HG02588 (cell line): ENCODE data around the gene GAPVD1.
"Not testable (repeated sequence)": the region's sequence is repeated elsewhere in the genome, so short reads cannot be mapped to it uniquely, and the experiment has no call there.

ENCODE experiments used
- ATAC-seq: cut with Tn5 transposase; IDR thresholded peaks from one replicate; pipeline ENCODE4 v1.9.1; 2021; ENCODE audit warnings: mild to moderate bottlenecking, moderate library complexity; ENCODE audit not compliant: unreplicated experiment

GAPVD1 gene

DNA sequence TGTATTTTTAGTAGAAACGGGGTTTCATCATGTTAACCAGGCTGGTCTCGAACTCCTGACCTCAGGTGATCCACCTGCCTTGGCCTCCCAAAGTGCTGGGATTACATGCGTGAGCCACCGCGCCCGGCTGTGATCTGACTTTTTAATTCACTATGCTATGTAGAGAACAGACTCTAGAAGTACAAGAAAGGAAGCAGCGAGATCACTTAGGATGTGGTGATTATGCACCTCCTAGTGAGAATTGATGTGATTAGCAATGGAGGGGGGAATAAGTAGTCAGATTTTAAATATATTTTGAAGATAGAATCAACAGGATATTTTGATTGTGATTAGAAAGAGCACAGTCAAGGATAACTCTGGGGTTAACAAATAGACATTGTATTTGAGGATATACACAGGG is 36.3 kb downstream of the GAPVD1 start:
- ATAC-seq = no peak

DNA sequence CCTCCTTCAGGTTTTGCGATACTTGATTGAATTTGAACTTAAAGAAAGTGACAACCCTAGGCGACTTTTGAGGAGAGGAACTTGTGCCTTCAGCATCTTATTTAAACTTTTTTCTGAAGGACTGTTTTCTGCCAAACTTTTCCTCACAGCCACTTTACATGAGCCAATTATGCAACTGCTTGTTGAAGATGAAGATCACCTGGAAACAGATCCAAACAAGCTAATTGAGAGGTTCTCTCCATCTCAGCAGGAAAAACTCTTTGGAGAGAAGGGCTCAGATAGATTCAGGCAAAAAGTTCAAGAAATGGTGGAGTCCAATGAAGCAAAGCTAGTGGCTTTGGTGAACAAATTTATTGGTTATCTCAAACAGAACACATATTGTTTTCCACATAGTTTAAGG is 40.6 kb downstream of the GAPVD1 start:
- no peak for ATAC-seq

DNA sequence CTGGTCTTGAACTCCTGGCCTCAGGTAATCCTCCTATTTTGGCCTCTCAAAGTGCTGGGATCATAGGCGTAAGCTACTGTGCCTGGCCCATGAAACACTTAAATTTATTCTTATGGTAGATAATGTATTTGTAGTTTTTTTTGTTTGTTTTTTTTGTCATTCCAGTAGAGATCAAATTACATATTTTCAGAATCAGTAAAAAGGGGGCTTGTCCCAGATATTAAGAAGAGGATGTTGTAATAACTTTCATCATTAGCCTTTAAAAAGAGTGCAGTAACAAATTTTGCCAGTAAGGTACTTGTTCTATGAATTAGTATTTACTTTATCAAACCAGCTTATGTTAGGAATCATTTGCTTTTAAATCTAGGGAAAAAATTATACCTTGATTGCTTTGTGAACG is 42.6 kb downstream of the GAPVD1 start:
- no peak for ATAC-seq

DNA sequence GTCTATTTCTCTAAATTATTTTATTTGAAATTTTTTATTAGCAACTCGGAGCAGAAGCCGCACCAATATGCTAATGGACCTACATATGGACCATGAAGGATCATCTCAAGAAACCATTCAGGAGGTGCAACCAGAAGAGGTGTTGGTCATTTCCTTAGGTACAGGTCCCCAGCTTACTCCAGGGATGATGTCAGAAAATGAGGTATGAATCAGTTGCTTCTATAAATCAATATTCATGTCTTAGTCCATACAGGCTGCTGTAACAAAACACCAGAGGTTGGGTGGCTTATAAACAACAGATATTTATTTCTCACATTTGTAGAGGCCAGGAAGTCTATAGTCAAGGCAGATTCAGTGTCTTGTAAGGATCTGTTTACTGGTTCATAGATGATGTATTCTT is 50.8 kb downstream of the GAPVD1 start:
- no peak for ATAC-seq

DNA sequence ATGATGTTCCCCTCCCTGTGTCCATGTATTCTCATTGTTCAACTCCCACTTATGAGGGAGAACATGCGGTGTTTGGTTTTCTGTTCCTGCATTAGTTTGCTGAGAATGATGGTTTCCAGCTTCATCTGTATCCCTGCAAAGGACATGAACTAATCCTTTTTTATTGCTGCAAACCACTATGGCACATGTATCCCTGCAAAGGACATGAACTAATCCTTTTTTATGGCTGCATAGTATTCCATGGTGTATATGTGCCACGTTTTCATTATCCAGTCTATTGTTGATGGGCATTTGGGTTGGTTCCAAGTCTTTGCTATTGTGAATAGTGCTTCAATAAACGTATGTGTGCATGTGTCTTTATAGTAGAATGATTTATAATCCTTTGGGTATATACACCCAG is 54.7 kb downstream of the GAPVD1 start:
- not testable (repeated sequence) for ATAC-seq

DNA sequence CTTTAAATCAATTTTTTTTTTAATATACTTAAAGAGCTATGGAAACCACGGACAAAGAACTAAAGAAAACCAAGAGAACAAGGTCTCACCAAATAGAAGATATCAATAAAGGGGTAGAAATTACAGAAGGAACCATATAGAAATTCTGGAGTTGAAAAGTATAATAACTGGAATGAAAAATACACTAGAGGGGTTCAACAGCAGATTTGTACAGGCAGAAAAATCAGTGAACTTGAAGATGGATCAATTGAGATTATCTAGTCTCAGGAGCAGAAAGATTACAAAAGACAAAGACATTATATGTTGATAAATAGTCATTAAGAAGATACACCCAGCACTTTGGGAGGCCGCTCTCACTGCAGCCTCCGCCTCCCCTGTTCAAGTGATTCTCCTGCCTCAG is 56.1 kb downstream of the GAPVD1 start:
- ATAC-seq = no peak

DNA sequence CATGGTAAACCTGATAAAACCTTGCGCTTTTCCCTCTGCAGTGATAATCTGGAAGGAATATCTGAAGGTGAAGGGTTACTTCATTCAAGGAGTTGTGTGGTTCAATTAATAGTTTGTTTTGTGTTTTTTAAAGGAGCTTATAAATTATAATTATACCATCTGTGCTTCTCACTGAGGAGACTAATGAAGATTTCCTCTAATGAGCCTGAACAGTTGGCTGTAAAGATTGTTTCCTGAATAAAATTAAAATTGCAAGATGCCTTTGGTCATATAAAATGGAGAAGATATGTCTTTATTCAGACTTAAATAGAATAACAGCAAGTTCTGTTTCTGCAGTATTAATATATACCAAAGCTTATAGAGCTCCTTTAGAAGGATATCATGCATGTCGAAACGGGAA is 59.9 kb downstream of the GAPVD1 start:
- ATAC-seq = no peak

DNA sequence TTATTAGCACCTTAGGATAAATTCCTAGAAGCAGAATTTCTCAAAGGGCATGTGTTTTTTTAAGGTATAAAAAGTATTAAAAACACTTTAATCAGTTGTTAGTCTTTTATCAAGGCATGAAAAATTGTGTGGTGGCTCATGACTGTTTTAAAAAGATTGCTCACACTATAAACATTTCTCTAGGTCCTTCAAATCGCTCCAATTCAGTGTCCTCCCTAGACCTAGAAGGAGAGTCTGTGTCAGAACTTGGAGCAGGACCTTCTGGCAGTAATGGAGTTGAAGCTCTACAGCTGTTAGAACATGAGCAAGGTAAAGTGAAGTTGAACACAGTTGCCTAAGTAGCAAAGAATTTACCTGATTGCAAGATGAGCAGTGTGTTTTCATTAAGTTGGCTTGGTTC is 62.0 kb downstream of the GAPVD1 start:
- no peak for ATAC-seq

DNA sequence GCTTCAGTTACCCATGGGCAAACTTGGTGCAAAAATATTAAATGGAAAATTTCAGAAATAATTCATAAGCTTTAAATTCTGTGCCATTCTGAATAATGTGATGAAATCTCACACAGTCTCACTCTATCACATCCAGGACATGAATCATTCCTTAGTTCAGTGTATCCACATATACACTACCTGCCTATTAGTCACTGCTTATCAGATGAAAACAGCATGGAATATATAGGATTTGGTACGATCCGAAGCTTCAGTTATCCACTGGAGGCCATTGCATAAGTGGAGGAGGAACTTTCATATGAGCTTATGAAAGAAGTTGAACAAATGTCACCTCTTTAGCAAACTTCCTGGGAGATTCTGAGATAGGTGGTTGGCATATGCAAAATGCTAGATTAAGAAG is 64.2 kb downstream of the GAPVD1 start:
- ATAC-seq = no peak

DNA sequence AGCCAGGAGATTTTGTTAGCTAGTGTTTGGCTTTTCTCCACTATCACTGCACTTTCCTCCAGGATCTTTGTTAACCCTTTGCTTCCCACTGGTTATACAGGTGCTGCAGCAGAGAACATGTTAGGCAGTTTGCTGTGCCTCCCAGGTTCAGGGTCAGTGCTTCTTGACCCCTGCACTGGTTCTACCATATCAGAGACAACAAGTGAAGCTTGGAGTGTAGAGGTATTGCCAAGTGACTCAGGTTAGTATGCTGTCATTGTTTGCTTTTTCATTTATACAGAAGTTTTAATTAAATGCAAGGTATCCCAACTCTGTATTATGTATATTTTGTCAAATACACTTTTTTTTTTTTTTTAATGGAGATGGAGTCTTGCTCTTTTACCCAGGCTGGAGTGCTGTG is 68.4 kb downstream of the GAPVD1 start:
- ATAC-seq = no peak

DNA sequence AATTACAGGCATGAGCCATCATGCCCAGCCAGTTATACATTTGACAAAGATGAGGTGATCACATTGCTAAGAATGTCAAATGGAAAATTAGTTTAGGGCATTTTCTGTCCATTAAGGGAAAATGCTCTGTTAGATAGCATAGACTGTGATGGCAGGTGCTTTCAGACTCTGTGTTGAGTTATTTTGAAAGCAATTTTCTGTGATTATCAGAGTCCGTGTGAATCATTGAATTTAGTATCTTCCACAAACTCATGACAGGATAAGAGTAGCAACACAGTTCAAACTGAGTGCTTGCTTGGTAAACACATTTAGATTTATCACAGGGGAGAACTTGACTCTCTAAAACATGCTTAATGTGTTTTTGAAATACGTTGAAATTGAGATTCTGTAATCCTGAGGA is 69.0 kb downstream of the GAPVD1 start:
- no peak for ATAC-seq

DNA sequence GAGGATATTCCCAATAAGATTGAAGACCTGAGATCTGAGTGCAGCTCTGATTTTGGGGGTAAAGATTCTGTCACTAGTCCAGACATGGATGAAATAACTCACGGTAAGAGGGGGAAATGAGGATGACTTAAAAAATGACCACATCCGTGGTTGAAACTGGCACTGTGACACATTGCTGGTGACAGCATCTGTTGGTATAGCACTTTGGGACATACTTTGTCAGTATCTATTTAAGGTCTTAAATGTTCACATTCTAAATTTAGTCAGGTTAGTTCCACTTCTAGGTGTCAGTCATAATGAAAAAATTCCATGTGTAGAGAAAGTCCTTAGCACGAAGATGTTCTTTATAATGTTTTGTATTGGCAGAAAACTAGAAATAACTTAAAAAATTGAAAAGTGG is 70.9 kb downstream of the GAPVD1 start:
- no peak for ATAC-seq

DNA sequence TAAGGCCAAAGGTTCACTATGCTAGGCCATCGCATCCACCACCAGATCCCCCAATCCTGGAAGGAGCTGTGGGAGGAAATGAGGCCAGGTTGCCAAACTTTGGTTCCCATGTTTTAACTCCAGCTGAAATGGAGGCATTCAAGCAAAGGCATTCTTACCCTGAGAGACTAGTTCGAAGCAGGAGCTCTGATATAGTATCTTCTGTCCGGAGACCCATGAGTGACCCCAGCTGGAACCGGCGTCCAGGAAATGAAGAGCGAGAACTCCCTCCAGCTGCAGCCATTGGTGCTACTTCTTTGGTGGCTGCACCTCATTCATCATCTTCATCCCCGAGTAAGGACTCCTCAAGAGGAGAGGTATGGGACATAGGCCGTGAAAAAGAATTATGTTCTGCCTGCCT is 75.6 kb downstream of the GAPVD1 start:
- ATAC-seq = no peak

DNA sequence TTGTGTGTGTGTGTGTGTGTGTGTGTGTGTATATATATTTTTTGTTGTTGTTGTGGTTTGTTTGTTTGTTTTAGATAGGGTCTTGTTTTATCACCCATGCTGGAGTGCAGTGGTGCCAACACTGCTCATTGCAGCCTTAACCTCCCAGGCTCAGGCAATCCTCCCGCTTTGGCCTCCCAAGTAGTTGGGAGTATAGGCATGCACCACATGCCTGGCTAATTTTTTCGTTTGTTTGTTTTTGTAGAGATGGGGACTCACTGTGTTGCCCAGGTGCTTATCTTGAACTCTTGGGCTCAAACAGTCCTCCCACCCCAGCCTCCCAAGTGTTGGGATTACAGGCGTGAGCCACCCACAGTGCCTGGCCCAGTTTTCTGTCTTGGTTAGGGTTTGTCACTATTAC is 77.3 kb downstream of the GAPVD1 start:
- no peak for ATAC-seq

DNA sequence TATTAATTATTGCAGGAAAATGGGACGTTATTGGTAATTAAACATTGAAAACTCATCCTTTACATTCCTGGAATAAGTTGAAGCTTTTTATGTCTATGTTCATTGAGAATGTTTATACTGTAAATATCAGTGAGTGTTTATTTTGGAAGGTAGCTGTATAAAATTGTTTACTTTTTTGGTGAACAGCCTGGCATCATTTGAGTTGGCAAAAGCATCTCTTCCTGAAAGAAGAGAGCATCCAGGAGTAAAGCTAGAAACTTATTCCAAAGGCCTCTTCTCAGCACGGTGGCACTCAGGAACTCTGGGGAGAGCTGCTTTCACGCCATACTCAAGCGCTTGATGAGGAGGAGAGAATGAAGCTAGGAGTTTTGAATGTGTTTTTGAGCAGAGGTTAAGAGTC is 79.9 kb downstream of the GAPVD1 start:
- ATAC-seq = no peak

DNA sequence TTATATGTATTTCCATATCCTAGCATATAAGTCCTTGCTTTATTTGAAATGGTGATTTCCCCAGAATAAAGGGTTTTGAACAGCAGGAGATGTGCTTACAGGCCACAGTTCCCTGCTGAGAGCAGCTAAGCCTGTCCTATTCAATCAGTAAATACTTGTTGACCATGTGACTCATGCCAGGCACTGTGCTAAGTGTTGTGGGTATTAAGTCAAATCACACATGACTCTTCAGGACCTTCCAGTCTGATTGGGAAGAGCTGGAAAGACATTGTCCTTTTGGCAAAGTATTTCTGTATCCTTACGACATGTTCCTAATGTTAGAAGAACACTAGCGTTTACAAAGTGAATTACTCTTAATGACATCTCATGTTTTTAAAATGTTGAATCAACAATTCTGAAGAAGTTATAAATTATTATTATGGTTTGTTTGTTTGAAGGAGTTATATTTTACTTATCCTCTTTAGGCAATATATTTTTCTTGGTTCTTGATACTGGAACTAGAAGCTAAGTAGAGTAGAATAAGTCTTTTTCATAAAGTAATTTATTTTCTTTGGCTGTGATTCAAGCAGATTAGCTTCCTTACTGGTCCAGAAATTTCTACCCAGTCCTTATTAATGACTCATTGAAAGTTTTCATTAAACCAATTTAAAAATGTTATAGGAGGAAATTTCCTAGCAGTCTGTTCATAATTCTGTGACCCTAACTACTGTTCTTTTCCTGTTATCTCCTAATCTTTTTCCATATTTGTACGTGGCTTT is 82.1 kb downstream of the GAPVD1 start:
- ATAC-seq = no peak

DNA sequence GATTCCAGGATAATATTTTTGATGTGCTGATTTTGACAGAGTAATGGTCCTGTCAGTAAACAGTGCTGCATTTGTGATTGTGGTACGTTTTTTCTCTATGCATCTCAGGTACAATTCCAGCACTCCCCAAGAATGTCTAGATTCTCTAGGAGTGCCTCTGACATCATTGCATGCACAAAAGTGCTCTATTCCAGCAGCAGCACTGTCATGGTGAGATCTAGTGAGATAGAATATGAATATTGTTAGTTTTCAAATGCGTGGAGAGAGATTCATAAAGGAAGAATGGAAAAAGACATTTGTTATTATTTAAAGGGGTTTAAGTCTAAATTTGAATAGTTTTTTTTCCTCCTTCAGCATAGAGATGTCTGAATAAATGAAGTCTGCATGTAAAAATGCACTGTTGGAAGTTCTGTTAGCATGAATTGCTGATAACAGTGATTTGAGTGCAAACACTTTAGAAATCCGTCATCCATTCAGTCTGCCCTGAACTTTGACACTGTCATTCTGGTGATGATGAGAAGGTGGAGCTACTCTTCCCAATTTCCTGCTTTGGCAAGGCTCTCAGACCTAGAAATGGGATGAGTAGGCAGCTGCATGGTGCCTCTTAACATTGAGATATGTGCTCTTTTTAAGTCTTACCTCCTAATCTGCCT is 84.6 kb downstream of the GAPVD1 start:
- ATAC-seq = no peak

DNA sequence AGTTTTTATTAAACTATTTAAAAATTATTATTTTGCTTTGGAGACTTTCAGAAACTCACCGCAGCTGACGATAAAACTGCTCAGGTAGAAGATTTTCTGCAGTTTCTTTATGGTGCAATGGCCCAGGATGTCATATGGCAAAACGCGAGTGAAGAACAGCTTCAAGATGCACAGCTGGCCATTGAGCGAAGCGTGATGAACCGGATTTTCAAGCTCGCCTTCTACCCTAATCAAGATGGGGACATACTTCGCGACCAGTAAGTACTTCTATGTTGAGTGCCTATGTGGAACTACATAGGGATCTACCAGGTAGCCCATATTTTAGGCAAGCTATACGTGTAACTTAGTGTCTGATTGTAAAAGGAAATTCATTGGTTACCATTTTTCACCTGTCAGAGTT is 94.0 kb downstream of the GAPVD1 start:
- no peak for ATAC-seq

DNA sequence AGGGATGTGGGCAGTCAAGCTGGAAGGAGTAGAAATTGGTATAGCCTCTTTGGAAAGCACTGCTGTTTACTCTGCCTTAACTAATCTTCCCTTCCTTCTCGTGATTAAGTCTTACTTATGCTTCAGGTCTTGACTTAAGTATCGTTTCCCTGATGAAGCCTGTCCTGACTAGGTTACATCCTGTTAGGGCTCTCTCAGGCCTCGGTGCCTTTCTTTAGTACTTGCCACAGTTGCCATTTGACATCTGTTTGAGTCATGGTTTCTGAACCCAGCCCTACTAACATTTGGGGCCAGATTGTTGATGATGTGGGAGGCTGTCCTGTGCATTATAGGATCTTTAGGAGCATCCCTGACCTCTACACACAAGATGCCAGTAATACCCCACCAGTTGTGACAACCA is 94.4 kb downstream of the GAPVD1 start:
- no peak for ATAC-seq

DNA sequence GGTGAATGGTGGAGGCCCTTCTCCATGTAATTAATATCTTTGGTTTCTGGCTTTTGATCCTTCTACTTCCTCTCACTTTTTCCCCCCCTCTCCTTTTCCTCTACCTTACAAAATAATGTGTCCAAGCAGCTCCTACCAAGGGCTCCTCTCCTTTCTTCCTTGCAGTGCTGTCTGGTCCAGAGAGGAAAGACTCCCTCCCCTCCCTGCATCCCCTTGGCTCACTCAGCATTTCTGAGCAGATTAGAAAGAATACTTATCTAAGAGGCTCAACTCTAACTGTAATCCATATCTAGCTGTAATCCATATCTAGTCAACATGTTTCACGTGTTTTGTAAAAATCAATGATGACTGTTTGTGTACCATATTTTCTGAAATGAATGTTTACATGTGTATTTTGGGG is 97.4 kb downstream of the GAPVD1 start:
- ATAC-seq = no peak

DNA sequence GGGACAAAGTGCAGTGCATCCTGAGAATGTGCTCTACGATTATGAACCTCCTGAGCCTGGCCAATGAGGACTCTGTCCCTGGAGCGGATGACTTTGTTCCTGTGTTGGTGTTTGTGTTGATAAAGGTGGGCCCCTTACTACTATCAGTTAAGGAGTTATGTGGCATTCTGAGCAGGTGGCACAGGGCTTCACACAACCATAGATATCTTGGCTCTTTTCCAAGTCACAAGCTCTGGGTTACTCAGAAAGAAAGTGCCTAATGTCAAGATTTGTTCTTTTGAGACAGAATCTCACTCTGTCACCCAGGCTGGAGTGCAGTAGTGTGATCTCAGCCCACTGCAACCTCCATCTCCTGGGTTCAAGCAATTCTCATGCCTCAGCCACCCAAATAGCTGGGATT is 99.0 kb downstream of the GAPVD1 start:
- ATAC-seq = no peak

DNA sequence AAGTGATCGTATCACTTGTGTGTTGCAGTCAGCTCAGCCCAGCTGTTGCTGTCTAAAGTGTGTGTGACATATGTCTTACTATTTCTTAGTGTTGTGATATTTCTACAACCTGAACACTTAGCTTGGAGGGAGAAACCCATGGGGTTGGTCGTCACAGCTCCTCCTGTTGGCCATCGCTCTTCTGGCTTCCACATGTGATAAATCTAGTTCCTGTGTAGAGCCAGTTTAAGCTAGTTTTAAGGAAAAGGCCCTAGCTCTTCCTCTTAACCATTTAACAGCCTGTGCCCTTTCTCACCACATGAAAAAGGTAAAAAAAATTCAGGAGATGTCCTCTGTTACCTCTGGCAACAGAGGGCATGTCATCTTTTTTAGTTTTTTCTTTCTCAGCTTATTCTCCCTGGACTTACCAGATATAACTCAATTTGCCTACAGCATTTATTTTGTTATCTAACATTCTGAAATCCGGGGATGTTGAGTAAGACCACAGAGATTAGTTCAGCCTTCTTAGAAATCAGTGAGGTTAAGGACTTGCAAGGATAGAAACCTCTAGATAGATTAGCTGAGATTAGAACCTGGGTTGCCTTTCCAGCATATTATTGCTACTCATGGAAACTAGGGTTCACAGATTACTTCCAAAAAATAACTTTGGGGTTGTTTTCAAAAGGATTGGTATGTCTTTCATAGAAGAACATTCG is 100.4 kb downstream of the GAPVD1 start:
- no peak for ATAC-seq
